Sigmoid colon (tissue), 7 donors: ENCODE measurements around the gene MYORG. TPM values are rescaled to one million over a fixed set of nuclear protein-coding genes. Genes with fewer than 3 reads are reported as not detected.

ENCODE experiments used
- DNase-seq: peaks from one replicate; pipeline ENCODE4 v3.0.0-alpha.2; 2019
- H3K27ac ChIP-seq, 4 donors: fragments of 200-600 bp; sonication (generic); one replicate each; pipeline ENCODE4 v1.5.1; 2016 to 2019; ENCODE audit warnings: mild to moderate bottlenecking in 1 of 4
- H3K27me3 ChIP-seq, 3 donors: fragments of 200-600 bp; sonication (generic); one replicate each; pipeline ENCODE4 v1.5.1; 2019; ENCODE audit warnings: mild to moderate bottlenecking in 1 of 3
- H3K36me3 ChIP-seq, 4 donors: fragments of 200-600 bp; sonication (generic); one replicate each; pipeline ENCODE4 v1.5.1; 2016 to 2019
- H3K4me1 ChIP-seq, 4 donors: fragments of 200-600 bp; sonication (generic); one replicate each; pipeline ENCODE4 v1.5.1; 2017 to 2019
- H3K4me3 ChIP-seq, 4 donors: fragments of 200-600 bp; sonication (generic); one replicate each; pipeline ENCODE4 v1.5.1; 2017 to 2019; ENCODE audit warnings: mild to moderate bottlenecking in 2 of 4, moderate library complexity in 1 of 4
- H3K9me3 ChIP-seq, 4 donors: fragments of 200-600 bp in 3 of 4; sonication (generic) in 3 of 4; one replicate each; pipeline versions ENCODE4 v1.5.1 to v1.6.1; 2013 to 2019
- EP300 ChIP-seq, 4 donors: sonication (generic); formaldehyde crosslinking; IDR thresholded peaks; one replicate each; pipeline ENCODE4 v1.6.1; 2017; ENCODE audit warnings: antibody characterized with exemption in 4 of 4
- POLR2A ChIP-seq, 2 donors: fragments of 450-650 bp; IDR thresholded peaks; one replicate each; pipeline ENCODE4 v1.6.1; 2016; ENCODE audit warnings: antibody characterized with exemption in 2 of 2, mild to moderate bottlenecking in 2 of 2, moderate library complexity in 2 of 2
- POLR2AphosphoS5 ChIP-seq, 4 donors: sonication (generic); formaldehyde crosslinking; IDR thresholded peaks; one replicate each; pipeline ENCODE4 v1.6.1; 2017; ENCODE audit warnings: antibody characterized with exemption in 4 of 4
- WGBS, 2 donors: extraction: QIAGEN DNeasy Blood & Tissue Kit; methylation state at CpG; one replicate each; pipeline ENCODE4 v1.1.7; 2013; 5-methylcytosine and 5-hydroxymethylcytosine counted together
- intact Hi-C: fragments of 100-400 bp; cut with DNase I; formaldehyde crosslinking; loops from one replicate; pipeline ENCODE4 v1.15.1; 2023
- polyA plus RNA-seq, 3 donors: library from polyadenylated mRNA; stranded (reverse); fragments of 200-250 nt; gene quantifications; one replicate each; pipeline ENCODE4 v1.2.3, GENCODE V29; 2013
- small RNA-seq, 3 donors: library from RNA; depleted of rRNA; stranded (forward); fragments of <200 nt; gene quantifications; one replicate each; pipeline ENCODE3, GENCODE V24; 2016
- total RNA-seq, 4 donors: library from RNA; depleted of rRNA; stranded (reverse); fragments of >200 nt; gene quantifications; one replicate each; pipeline ENCODE4 v1.1.0, GENCODE V29; 2016
- TF ChIP-seq, protein P1 (sequence below), 4 experiments: fragments of 450-650 bp in 3 of 4; fragments of 200-600 bp in 1 of 4; IDR thresholded peaks; one replicate each; pipeline ENCODE4 v1.5.1; 2016 to 2019; ENCODE audit warnings: antibody characterized with exemption in 4 of 4, mild to moderate bottlenecking in 3 of 4, moderate library complexity in 2 of 4
- donor health status: healthy with polysubstance abuse.
- donor health status: Bipolar disorder and iron deficiency.
- donor health status: healthy.

The MYORG gene
- total and polyA plus RNA-seq, 7 donors: 3.0 to 23.5 (median 18.5) TPM

GRCh38 chr9:34321451-34321850, 55.2 kb downstream of the MYORG start:
- no peak overlapping the region for H3K27ac ChIP-seq
- intact Hi-C loops: no loop called here
- H3K36me3 ChIP-seq: no peaks in the 10 kb centered on the region
- TF ChIP-seq POLR2AphosphoS5 (IDR thresholded peaks at IDR 0.05) (no peak), POLR2A (IDR thresholded peaks at IDR 0.05) (no peak), EP300 (IDR thresholded peaks at IDR 0.05) (no peak)
- TF ChIP-seq, protein P1, sequence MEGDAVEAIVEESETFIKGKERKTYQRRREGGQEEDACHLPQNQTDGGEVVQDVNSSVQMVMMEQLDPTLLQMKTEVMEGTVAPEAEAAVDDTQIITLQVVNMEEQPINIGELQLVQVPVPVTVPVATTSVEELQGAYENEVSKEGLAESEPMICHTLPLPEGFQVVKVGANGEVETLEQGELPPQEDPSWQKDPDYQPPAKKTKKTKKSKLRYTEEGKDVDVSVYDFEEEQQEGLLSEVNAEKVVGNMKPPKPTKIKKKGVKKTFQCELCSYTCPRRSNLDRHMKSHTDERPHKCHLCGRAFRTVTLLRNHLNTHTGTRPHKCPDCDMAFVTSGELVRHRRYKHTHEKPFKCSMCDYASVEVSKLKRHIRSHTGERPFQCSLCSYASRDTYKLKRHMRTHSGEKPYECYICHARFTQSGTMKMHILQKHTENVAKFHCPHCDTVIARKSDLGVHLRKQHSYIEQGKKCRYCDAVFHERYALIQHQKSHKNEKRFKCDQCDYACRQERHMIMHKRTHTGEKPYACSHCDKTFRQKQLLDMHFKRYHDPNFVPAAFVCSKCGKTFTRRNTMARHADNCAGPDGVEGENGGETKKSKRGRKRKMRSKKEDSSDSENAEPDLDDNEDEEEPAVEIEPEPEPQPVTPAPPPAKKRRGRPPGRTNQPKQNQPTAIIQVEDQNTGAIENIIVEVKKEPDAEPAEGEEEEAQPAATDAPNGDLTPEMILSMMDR (IDR thresholded peaks at IDR 0.05): no peak
- no peak overlapping the region for H3K4me3 ChIP-seq
- WGBS, 2 donors: 84 to 91% methylated on average over 7 of the region's 7 CpGs
- no peak for DNase-seq
- H3K4me1 ChIP-seq: no peaks in the 10 kb centered on the region
- H3K9me3 ChIP-seq: no peaks in the 10 kb centered on the region
- H3K27me3 ChIP-seq: no peaks in the 10 kb centered on the region

DNA sequence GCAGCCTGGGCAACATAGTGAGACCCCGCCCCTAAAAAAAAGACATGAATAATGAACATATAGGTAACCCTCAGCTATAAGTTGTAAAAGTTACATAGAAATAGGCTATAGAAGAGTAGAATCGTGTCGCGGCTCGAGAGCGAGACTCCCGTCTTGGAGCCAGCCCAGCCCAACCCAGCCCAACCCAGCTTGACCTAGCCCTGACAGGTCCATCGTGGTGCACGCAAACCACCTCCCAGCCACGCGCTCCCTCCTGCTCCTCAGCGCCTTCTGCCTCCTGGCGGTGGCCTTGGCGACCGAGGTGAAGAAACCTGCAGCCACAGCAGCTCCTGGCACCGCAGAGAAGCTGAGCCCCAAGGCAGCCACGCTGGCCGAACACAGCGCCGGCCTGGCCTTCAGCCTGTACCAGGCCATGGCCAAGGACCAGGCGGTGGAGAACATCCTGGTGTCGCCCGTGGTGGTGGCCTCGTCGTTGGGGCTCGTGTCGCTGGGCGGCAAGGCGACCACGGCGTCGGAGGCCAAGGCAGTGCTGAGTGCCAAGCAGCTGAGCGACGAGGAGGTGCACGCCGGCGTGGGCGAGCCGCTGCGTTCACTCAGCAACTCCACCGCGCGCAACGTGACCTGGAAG, 58.4 kb downstream of the MYORG start:
- Histone ChIP-seq H3K36me3 (no peaks in the 10 kb centered on the region), H3K4me3 (no peak overlapping the region), H3K27me3 (no peaks in the 10 kb centered on the region), H3K9me3 (no peaks in the 10 kb centered on the region), H3K4me1 (no peaks in the 10 kb centered on the region), H3K27ac (no peak overlapping the region)
- DNase-seq: no peak
- 97% methylated on average over 44 of the region's 44 CpGs for WGBS, 2 donors
- no peak for TF ChIP-seq EP300 (IDR thresholded peaks at IDR 0.05)
- TF ChIP-seq POLR2AphosphoS5 (IDR thresholded peaks at IDR 0.05): no peak
- TF ChIP-seq, protein P1 (IDR thresholded peaks at IDR 0.05): no peak
- no peak for TF ChIP-seq POLR2A (IDR thresholded peaks at IDR 0.05)
- intact Hi-C loops: loop anchor here (10.0 kb wide), 1 partner anchor 1183 kb away; no protein-coding TSS in a partner anchor

DNA sequence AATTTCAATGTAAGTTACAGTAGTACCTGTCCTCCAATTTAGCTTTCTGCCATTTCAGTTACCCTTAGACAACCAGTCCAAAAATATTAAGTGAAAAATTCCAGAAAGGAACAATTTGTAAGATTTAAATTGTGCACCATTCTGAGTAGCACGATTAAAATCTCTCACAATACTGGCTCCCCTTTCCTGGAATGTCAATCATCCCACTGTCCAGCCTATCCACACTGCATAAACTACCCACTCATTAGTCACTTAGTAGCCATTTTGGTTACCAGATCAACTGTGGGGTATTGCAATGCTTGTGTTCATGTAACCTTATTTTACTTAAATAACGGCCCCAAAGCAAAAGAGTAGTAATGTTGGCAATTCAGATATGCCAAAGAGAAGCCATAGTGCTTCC, 59.3 kb downstream of the MYORG start:
- TF ChIP-seq POLR2AphosphoS5 (IDR thresholded peaks at IDR 0.05): no peak
- TF ChIP-seq EP300 (IDR thresholded peaks at IDR 0.05): no peak
- TF ChIP-seq, protein P1 (IDR thresholded peaks at IDR 0.05): no peak
- TF ChIP-seq POLR2A (IDR thresholded peaks at IDR 0.05): no peak
- H3K36me3 ChIP-seq: no peaks in the 10 kb centered on the region
- DNase-seq: no peak
- no peak overlapping the region for H3K4me3 ChIP-seq
- H3K4me1 ChIP-seq: no peaks in the 10 kb centered on the region
- H3K27ac ChIP-seq: no peak overlapping the region
- H3K27me3 ChIP-seq: no peaks in the 10 kb centered on the region
- no peaks in the 10 kb centered on the region for H3K9me3 ChIP-seq
- intact Hi-C loops: loop anchor here (10.0 kb wide), 1 partner anchor 1183 kb away; no protein-coding TSS in a partner anchor
- WGBS, 2 donors: 91 to 96% methylated on average over 2 of the region's 2 CpGs

Small RNA genes lying within 50 kb of the gene (small RNA-seq; reads per million reads assigned to genes)
- gene RF00019: 0 reads per million in 3 donors

Other genes starting within 250 kb of the MYORG start
- gene UBAP1, start 197.9 kb downstream of the MYORG start, total RNA-seq: 10 to 100 TPM; 42.5 to 52.7 (median 44.3) TPM
- 10 to 100 TPM; 32.8 to 42.5 (median 34.8) TPM for gene UBAP1, start 197.9 kb downstream of the MYORG start, polyA plus RNA-seq
- 1 to 10 TPM in 1 of 4 donors, under 1 TPM in 3; 0.28 to 1.4 (median 0.51) TPM for gene KIF24, start 47.6 kb downstream of the MYORG start, total RNA-seq
- 1 to 10 TPM in 1 of 3 donors, under 1 TPM in 2; under 0.01 to 1.6 (median 0.46) TPM for gene KIF24, start 47.6 kb downstream of the MYORG start, polyA plus RNA-seq
- 10 to 100 TPM; 12.1 to 59.9 (median 36.1) TPM for gene NUDT2, start 47.3 kb downstream of the MYORG start, total RNA-seq
- gene NUDT2, start 47.3 kb downstream of the MYORG start, polyA plus RNA-seq: 10 to 100 TPM; 27.0 to 56.5 (median 35.6) TPM
- gene FAM219A, start 81.7 kb upstream of the MYORG start, total RNA-seq: 10 to 100 TPM in 1 of 4 donors, 1 to 10 TPM in 3; 7.4 to 10.2 (median 8.8) TPM
- 1 to 10 TPM; 3.0 to 7.9 (median 3.2) TPM for gene FAM219A, start 81.7 kb upstream of the MYORG start, polyA plus RNA-seq
- gene DNAI1, start 81.9 kb upstream of the MYORG start, total RNA-seq: under 1 TPM in 1 of 4 donors, not detected in 3; under 0.01 TPM
- gene DNAI1, start 81.9 kb upstream of the MYORG start, polyA plus RNA-seq: under 1 TPM in 1 of 3 donors, not detected in 2; 0.01 TPM
- gene ENHO, start 146.1 kb upstream of the MYORG start, total RNA-seq: 1 to 10 TPM in 1 of 4 donors, not detected in 3; 2.5 TPM
- 1 to 10 TPM; 1.9 to 7.4 (median 6.0) TPM for gene ENHO, start 146.1 kb upstream of the MYORG start, polyA plus RNA-seq
- 10 to 100 TPM in 1 of 4 donors, 1 to 10 TPM in 3; 3.0 to 12.9 (median 7.5) TPM for gene CNTFR, start 212.8 kb upstream of the MYORG start, total RNA-seq
- gene CNTFR, start 212.8 kb upstream of the MYORG start, polyA plus RNA-seq: 1 to 10 TPM; 1.6 to 4.6 (median 4.2) TPM
- 10 to 100 TPM; 23.3 to 44.3 (median 31.5) TPM for gene RPP25L, start 235.2 kb upstream of the MYORG start, total RNA-seq
- gene RPP25L, start 235.2 kb upstream of the MYORG start, polyA plus RNA-seq: 10 to 100 TPM; 47.4 to 72.1 (median 49.2) TPM
- gene DCTN3, start 243.6 kb upstream of the MYORG start, total RNA-seq: 100 to 1,000 TPM in 2 of 4 donors, 10 to 100 TPM in 2; 59.6 to 122 (median 106) TPM
- 10 to 100 TPM; 84.0 to 90.7 (median 86.7) TPM for gene DCTN3, start 243.6 kb upstream of the MYORG start, polyA plus RNA-seq